Inferior parietal cortex (tissue), 1 donor: ENCODE results near the gene ACSM2B.
"Not testable (repeated sequence)": the region's sequence is repeated elsewhere in the genome, so short reads cannot be mapped to it uniquely, and the experiment has no call there.

Source experiments
- DNase-seq: peaks from one replicate; pipeline ENCODE4 v3.0.0-alpha.2; 2016; ENCODE audit errors: extremely low spot score

The ACSM2B gene, protein sequence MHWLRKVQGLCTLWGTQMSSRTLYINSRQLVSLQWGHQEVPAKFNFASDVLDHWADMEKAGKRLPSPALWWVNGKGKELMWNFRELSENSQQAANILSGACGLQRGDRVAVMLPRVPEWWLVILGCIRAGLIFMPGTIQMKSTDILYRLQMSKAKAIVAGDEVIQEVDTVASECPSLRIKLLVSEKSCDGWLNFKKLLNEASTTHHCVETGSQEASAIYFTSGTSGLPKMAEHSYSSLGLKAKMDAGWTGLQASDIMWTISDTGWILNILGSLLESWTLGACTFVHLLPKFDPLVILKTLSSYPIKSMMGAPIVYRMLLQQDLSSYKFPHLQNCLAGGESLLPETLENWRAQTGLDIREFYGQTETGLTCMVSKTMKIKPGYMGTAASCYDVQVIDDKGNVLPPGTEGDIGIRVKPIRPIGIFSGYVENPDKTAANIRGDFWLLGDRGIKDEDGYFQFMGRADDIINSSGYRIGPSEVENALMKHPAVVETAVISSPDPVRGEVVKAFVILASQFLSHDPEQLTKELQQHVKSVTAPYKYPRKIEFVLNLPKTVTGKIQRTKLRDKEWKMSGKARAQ

GRCh38 chr16:20576145-20576544, at the start of gene ACSM2B:
TSS of gene ACSM2B (minus strand) at chr16:20576367. CDS start at chr16:20564845, 11,522 bp downstream.
- not testable (repeated sequence) for DNase-seq

DNA sequence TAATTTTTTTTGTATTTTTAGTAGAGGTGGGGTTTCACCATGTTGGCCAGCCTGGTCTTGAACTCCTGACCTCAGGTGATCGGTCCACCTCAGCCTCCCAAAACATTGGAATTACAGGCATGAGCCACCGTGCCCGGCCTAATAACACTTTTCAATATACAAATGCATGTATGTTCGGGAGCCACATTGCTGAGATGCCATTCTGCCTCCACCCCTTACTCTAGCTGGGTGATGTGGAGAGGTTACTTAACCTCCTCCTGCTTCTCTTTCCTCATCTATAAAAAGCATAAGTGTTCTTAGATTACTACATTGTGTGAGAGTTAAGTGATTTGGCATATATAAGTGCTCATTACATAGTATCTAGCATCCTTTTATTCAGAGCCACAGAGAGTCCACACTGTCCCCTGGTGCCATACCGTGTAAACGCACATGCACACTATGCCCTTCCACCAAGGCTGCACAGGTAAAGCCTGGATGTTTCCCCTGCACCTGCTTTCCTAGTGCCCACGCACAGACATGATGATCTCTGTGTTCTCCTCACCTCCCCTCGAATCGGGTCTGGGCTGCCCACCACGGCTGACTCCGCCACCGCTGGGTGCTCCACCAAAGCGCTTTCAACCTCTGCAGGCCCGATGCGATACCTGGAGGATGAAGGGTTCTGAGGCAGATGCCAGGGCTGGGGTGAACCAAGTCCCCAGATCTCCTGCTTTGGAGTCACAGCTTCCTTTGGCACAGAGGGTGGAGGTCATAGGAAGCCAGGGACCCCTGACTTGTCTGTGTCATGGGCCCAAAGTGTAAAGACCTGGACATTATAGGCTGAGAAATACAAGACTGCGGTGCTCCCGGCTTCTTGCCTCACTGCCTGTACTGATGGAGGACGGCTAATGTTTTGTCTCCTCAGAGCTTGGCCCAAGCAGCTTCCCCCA, 49.0 kb upstream of the ACSM2B start:
- DNase-seq: no peak

- no peak for DNase-seq
These were observed 48.0 kb upstream of the ACSM2B start for GRCh38 chr16:20624205-20624604.

DNA sequence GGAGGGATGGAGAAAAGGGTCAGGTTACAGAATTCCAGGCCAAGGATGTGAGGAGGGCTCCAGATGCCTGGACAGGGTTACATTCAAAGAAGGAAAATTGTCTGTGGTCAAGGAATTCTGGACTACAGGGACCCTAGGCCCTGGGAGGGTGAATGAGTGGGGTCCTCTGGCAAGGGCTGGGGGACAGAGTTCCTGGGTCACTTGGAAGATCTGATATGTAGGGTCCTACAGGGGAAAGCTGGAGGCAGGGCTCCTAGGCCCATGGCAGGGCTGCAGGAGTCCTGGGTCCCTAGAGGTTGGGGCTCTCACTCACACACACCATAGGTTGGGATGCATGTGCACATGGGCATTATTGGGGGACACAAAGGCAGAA, 46.3 kb upstream of the ACSM2B start:
- DNase-seq: no peak

DNA sequence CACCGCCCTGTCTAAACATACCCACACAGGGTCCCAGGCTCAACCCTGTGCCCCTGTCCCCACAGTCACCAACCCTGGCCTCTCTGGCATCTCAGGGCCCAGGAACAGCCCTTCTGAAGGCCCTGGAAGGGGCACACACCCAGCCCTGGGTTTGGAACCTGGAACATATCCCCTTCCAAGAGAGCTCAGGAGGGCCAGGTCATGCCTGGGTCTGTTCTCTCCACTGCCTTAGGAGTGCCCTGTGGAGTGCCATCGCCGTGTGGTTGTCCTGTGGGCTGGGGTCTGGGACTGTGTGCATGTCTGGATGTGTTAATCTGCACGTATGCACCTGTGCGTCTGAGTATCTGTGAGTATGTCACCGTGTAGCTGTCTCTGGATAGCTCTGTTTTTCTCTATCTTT, 45.2 kb upstream of the ACSM2B start:
- no peak for DNase-seq

- DNase-seq: no peak
These were observed 44.6 kb upstream of the ACSM2B start for GRCh38 chr16:20620770-20621169.

DNA sequence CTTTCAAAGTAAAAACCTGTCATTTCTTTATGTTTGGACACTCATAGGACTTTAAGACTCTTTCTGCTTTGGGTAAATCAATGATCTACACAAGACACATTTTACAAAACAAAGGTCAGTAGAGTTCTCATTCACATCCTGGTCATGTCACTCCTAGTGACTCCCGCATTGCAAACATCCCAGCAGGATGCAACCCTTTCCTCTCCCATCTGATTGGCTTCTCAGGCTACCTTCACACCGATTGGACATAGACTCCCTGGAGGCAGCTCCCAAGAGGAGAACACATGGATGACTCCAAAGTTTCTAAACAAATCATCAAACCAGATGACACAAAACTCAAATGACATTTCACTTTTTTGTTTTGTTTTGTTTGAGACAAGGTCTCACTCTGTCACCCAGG, 43.8 kb upstream of the ACSM2B start:
- no peak for DNase-seq

DNA sequence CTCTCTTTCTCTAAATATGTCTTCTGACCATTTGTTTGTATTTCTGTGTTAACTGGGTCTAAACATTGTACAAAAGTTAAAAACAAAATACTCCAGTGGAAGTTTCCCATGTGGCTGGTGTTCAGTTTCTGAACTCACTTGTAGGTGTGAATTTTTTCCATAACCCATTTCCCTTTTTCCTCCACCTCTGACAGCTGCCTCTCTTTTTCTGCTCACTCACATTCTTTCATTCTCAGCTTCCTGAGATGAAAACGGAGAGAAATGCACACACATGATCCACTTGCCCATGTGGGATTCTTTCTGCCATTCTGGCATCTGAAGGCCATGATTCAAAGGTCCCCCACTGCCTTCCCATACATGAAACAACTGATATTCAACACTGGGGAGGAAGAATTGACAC, 41.1 kb upstream of the ACSM2B start:
- DNase-seq: no peak

GRCh38 chr16:20614186-20615141, 38.3 kb upstream of the ACSM2B start:
- DNase-seq: no peak

GRCh38 chr16:20613481-20614185, 37.5 kb upstream of the ACSM2B start:
- DNase-seq: no peak

GRCh38 chr16:20612551-20613480, 36.6 kb upstream of the ACSM2B start:
- no peak for DNase-seq

DNA sequence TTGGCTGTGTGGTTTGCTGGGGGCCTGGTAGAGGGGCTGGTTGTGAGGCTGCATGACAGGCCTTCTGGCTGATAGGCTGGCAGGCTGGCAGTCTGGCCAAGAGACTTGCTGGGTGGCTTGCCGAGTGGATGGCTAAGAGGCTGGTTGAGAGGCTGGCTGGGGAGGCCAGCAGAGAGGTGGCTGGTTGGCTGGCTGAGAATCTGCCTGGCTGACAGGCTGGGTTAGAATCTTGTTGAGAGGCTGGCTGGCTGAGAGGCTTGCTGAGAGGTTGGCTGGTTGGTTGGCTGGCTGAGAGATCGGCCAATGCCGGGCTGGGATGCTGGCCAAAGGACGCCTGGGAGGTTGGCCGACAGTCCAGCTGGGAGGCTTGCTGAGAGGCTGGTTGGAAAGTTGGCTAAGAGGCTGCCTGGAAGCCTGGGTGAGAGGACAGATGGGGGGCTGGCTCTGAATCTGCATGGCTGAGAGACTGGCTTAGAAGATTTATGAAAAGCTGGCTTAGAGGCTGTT, 35.9 kb upstream of the ACSM2B start:
- DNase-seq: no peak

GRCh38 chr16:20611350-20611902, 35.3 kb upstream of the ACSM2B start:
- peak; percentile 6 for DNase-seq

- DNase-seq: no peak
These were observed 34.8 kb upstream of the ACSM2B start for GRCh38 chr16:20610892-20611349.

- DNase-seq: no peak
These were observed 34.2 kb upstream of the ACSM2B start for GRCh38 chr16:20610211-20610891.

DNA sequence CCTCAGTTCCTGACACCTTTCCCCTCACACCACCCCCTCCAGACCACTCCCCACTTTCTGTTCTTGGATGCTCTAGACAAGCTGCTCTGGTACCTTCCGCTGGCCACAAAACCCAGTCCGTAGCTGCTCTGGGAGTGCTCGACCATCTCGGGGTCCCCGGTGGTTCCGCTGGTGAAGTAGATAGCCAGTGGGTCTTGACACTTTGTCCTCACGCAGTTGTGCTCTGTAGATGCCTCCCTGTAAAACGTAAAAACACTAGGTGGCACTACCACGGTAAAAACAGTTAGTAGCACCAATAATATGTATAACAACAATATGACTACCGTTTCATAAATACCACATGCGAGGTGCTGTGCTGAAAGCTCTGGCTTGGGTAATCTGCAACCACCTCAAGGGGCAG, 26.0 kb upstream of the ACSM2B start:
- not testable (repeated sequence) for DNase-seq

DNA sequence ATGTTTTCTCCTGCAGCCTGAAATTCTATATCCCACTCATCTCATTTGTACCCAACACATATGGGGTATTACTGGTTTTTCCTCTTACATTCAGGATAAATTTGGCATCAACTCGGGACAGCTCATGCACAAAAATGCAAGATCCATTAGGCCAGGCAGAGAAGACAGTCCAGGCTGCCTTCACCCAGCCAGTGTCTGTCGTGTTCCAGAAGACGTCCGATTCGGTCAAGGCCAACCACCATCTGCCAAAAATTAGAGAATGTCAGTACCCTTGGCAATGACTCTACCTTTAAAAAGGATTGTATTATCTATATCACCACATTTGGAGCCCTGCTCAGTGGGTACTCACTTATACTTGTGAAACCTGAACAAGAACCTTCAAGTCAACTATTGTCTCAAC, 23.3 kb upstream of the ACSM2B start:
- not testable (repeated sequence) for DNase-seq

DNA sequence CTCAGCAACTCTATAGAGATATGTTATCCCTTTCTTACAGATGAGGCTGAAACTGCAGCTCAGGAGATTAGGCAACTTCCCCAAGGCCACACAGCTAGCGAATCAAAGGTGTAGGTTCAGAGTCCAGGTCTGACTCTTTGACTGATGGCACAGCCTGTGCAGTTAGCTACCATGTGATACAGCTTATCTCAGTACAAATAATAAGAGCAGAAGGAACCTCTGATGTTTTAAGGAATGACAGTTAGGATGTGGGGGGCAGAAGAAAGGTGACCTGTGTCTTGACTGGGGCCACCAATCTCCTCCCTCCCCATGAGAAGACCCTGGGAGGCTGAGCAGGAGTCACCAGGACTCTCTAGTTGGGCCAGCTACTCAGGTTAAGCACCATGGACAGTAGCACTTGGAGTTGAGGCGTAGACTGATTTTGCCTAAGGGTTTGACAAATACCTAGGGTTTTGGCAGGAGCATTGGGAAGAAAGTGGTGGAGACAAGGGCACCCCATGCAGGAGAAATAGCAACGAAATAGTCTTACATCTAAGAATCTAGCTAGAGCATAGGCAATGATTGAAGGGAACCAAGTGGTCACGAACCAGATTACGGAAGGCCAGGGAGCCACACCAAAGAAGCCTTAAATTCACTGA, 22.8 kb upstream of the ACSM2B start:
- no peak for DNase-seq
